HG03575 (cell line): ENCODE results near the gene AS3MT.
"Not testable (repeated sequence)": the region's sequence is repeated elsewhere in the genome, so short reads cannot be mapped to it uniquely, and the experiment has no call there.

Source experiments
- ATAC-seq: cut with Tn5 transposase; IDR thresholded peaks from one replicate; pipeline ENCODE4 v1.9.1; 2021; ENCODE audit not compliant: unreplicated experiment, insufficient number of reproducible peaks, low FRiP score; ENCODE audit errors: extremely low read depth

The AS3MT gene

GRCh38 chr10:102869258-102870198 is at the start of gene AS3MT:
Gene AS3MT (plus strand): TSS chr10:102869470. CDS start chr10:102869593, 123 bp downstream.
- ATAC-seq: no peak

- ATAC-seq: not testable (repeated sequence)
Observed at GRCh38 chr10:102820008-102820407, 49.3 kb upstream of the AS3MT start.

- ATAC-seq: no peak
Observed at GRCh38 chr10:102822222-102822621, 47.0 kb upstream of the AS3MT start.

GRCh38 chr10:102824664-102825063 is 44.6 kb upstream of the AS3MT start:
- no peak for ATAC-seq

- no peak for ATAC-seq
Observed at GRCh38 chr10:102826148-102826796, 43.0 kb upstream of the AS3MT start.

GRCh38 chr10:102827597-102827975 is 41.7 kb upstream of the AS3MT start:
- no peak for ATAC-seq

- ATAC-seq: no peak
Observed at GRCh38 chr10:102831322-102832071, 37.8 kb upstream of the AS3MT start.

GRCh38 chr10:102832248-102832647 is 37.0 kb upstream of the AS3MT start:
- ATAC-seq: no peak

GRCh38 chr10:102832987-102833386 is 36.3 kb upstream of the AS3MT start:
- no peak for ATAC-seq

GRCh38 chr10:102834143-102834542 is 35.1 kb upstream of the AS3MT start:
- no peak for ATAC-seq

- no peak for ATAC-seq
Observed at GRCh38 chr10:102835007-102835482, 34.2 kb upstream of the AS3MT start.

GRCh38 chr10:102837230-102837721 is 32.0 kb upstream of the AS3MT start, which contains the start of gene CYP17A1:
Gene CYP17A1 (minus strand): TSS chr10:102837413. CDS start chr10:102837361, 52 bp downstream.
- no peak for ATAC-seq

GRCh38 chr10:102838276-102838927 is 30.9 kb upstream of the AS3MT start:
- not testable (repeated sequence) for ATAC-seq

- no peak for ATAC-seq
Observed at GRCh38 chr10:102841827-102842345, 27.4 kb upstream of the AS3MT start.

GRCh38 chr10:102843139-102843538 is 26.1 kb upstream of the AS3MT start:
- not testable (repeated sequence) for ATAC-seq

- not testable (repeated sequence) for ATAC-seq
Observed at GRCh38 chr10:102844190-102844776, 25.0 kb upstream of the AS3MT start.

GRCh38 chr10:102845352-102845902 is 23.8 kb upstream of the AS3MT start:
- ATAC-seq: no peak

GRCh38 chr10:102850025-102850518 is 19.2 kb upstream of the AS3MT start:
- no peak for ATAC-seq
